SKM-1 treated with dmso at 0.1 percent for 144 hours (cell line): Measurements from ENCODE around the gene KRT31.
"Not testable (repeated sequence)": the region's sequence is repeated elsewhere in the genome, so short reads cannot be mapped to it uniquely, and the experiment has no call there.

Source experiments
- DNase-seq: peaks from one replicate; lab custom pipeline; 2025; ENCODE audit not compliant: unreplicated experiment; lab: John Stamatoyannopoulos, UW

Gene KRT31

DNA sequence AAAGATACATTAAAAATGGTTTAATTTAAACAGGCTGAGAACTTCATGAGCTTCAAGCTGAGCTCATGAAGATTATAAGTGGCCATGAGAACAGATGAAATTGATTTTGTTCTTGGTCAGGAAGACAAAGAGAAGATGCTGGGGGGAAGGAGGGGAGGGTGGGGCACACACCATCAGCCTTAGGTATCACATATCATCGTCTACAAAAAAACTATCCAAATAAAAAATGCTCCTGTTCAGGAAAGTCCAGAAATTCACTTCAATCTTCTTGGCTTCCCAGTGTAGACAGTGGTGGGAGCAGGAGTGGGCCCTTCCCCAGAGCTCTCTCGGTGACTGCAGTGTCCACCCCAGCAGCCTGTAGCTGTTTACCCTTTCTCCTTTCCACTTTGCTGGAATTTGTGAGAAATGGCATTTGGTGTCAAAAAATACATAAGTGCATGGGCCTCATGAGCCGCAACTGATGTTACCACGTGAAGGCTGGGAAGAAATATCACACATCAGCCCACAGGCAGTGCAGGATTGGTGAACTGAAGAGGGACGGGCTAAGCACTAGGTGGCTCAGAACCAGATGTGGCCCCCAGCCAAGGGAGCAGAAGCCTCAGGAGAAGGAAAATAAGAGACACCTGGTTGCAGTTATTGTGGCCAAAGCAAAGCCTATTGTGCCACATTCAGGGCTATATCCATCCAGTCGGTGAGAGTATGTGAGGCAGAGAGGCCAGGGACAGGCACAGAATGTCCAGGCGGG, 20.9 kb upstream of the KRT31 start:
- no peak for DNase-seq

DNA sequence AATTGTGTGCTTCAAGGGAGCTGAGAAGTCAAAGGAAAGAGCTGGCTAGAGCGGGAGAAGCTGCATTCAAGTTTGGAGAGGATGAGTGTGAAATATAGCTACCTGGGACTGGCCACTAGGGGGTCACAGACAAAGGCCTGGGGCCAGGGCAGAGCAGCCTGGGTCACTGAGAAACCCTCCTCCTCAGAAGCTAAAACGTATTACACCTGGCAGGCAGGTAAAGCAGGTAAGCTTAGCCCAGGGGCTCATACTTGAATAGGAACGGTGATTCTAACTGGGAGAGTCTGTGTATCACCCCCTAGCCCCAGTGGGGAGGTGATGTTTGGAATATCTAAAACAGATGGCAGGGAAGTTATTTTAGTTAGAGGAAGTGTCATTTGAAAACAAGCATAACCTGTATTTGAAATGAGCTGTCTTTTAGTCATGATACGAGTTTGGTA, 20.2 kb upstream of the KRT31 start:
- no peak for DNase-seq

DNA sequence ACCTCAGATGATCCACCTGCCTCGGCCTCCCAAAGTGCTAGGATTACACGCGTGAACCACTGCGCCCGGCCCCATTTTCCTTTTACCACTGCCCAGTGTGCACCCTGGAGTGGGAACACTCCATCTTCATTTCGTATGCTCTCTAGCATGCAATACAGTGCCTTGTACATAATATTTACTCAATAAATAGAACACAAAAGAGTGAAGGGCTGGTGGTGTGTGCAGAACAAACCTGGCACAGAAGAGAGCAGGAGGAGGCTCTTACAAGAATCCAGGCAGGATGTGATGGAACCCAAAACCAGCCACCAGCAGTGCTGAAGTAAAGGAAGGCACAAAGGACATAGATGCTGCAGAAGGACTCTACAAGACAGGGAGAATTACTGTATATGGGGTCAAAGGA, 19.7 kb upstream of the KRT31 start:
- no peak for DNase-seq

DNA sequence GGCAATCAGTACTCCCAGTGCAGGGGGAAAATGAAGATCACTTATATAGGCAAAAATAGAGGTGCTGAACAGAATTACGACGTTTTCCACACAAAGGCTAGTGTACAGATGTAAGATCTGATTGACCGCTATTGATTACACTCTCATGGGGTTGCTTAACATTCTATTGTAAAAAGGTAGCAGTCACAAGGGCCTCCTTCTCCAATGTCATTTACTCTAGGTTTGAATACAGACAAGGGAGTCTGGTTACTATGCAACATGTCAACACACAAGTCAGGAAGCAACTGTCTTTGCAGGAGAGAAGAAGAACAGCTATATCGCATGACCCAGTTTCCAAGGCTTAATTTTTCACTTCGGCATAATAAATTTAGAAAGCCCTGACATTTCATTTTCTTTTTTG, 19.1 kb upstream of the KRT31 start:
- DNase-seq = no peak

- no peak for DNase-seq
Measured at GRCh38 chr17:41415833-41416335, 18.5 kb upstream of the KRT31 start.

- DNase-seq = no peak
Measured at GRCh38 chr17:41415411-41415810, 18.0 kb upstream of the KRT31 start.

GRCh38 chr17:41413982-41414381, 16.6 kb upstream of the KRT31 start:
- no peak for DNase-seq

- DNase-seq = no peak
Measured at GRCh38 chr17:41413353-41413957, 16.0 kb upstream of the KRT31 start.

DNA sequence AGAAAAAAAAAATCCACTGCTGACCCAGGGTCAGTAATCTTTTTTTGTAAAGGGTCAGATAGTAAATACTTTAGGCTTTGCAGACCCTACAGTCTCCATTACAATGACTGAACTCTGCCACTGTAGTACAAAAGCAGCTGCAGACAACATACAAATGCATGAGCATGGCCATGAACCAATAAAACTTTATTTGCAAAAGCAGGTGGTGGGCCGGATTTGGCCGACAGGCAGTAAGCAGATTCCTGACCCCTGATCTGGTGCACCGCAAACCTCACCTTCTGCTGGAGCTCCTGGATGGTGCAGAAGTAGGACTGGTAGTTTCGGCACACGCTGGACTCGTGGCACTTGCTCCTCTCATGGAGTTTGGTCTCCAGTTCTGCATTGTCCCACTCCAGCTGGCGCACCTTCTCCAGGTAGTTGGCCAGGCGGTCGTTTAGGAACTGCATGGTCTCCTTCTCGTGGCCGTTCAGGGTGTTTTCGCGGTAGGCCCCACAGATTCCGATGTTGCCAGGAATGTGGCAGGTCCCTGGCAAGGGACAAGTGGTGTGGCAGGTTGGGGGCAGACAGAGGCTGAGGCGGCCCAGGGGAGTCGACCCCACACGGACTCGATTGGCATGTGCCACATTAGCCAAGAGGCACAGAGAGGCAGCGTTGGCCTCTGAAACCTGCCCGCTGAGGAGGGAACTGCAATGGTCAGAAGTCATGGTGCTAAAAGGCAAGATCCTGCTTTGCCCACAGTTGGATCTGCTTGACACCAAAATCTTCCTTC, 13.8 kb upstream of the KRT31 start:
- DNase-seq = no peak

DNA sequence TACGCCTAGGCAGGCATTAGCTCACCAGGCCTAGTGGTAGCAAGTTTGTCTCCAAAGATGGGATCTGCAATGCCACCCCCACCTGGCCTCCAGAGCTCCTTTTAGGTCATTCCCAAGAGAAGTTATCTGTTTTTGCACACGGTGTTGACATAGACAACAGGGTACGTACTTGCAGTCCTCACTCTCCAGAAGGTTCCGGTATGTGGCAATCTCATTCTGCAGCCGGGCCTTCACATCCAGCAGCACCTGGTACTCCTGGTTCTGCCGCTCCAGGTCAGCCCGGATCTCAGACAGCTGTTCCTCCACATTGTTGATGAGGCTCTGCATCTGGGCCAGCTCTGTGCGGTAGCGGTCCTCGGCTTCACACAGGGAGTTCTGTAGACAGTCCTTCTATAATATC, 9.8 kb upstream of the KRT31 start:
- DNase-seq = no peak

- DNase-seq = no peak
Measured at GRCh38 chr17:41406205-41406604, 8.8 kb upstream of the KRT31 start.

DNA sequence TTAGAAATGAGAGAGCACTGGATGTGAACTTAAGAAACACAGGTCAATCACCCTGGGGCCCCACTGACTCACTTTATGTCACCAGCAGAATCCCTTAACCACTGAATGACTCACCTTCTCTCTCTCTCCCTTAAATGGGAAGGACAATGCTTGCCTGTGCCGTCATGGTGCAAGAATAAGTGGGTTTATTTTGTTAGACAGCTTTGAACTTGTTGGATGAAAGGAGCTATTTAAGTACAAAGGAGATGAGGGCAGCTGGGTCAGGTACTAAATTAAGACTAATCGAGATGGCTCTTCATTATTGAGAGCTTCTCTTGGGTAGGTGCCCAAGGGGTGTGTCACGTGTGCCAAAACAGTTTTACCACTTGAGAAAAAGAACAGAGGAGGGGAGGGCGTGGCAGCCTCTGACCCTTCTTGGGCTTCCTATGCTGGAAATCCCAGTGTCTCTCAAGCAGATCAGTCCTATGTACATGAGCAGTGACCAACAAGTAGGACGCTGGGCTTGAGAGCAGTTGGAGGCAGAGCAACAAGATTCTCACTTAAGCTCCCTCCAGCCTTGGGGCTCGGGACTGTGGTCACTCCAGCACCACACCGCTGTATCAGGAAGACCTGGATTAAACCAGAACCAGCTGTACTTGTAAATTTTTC, 6.7 kb upstream of the KRT31 start:
- DNase-seq = peak; percentile 60

DNA sequence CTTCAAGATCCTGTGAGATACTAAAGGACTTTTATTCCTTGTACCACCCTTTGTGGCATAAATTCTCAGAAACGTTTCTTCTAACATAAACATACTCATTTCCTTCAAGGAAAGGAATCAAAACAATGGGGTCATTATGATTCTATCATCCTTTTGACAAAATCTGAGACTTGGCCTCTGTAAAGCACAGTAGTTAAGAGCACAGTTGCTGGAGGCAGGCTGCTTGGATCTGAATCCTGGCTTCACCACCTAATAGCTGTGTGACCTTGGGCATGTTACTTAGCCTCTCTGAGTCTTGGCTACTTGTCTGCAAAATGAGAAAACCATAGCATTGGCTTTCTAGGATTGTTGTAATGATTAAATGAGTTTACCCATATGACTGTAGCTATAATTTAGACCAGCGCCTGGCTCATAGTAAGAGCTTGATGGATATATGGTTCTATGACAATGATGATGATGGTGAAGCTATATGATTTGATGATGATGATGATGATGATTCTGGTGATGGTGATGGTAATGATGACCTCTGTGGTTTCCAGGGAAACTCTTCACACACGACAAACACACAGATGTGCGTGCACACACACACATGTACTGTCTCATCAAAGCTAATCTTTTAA, 6.1 kb upstream of the KRT31 start:
- DNase-seq = no peak

DNA sequence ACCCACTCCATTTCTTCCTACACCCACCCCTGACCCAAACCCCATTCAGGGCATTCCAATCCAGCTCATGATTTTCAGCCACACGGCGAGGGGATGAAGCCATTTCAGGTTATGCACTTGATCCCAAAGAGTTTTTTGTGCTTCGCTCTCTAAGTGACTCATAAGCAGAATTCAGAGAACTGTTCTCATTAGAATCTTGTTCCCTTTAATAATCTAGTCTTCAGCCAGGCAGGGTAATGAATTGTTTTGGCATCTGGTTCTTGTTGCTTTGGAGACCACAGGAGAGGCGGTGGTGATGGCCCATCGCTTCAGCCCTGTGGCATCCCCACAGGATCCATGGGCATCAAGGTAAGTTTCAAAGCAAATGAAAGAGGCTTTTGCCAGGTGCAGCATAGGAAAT, 4.8 kb upstream of the KRT31 start:
- no peak for DNase-seq

GRCh38 chr17:41396340-41396739, 1.1 kb downstream of the KRT31 start:
- DNase-seq = no peak

- no peak for DNase-seq
Measured at GRCh38 chr17:41395611-41396010, 1.8 kb downstream of the KRT31 start.

- not testable (repeated sequence) for DNase-seq
Measured at GRCh38 chr17:41395044-41395443, 2.4 kb downstream of the KRT31 start.

GRCh38 chr17:41394254-41394996, 3.0 kb downstream of the KRT31 start:
- DNase-seq = no peak

DNA sequence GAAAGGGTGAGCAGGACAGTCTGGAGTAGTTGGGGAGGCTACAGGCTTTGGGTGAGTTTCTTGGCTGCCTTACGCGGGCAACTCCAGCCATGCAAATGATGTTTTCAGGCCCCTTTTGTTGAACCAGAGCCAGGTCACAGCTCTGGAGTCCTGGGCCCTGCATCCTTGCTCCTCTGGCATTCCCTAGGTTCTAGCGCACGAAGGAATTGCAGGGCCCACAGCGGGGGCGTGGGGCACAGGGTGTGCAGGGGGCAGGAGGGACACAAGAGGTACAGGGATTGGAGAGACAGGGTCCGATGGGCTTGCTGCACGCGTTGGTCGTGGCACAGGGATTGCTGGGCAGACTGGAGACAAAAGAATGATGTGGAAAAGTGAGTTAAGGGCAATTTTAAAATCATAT, 3.6 kb downstream of the KRT31 start:
- no peak for DNase-seq

DNA sequence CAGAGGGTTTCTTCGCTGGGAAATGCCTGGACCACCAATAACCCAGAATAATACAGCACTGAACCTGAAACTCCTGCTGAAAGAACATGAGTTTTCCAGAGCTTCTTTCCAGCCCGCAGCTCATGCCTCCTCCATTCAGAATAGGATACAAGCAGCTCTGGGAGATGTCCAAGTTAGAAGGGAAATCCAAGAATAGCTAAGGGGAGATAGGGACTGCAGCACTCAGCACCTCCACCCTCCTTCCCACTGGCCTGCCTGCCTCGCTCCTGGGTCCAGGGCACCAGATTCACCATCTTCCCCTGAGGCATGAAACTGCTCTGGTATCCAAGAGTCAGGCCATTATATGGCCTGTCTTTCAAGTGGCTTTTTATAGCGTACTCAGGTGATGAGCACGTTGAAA, 4.1 kb downstream of the KRT31 start:
- no peak for DNase-seq
